SK-N-DZ (cell line): Measurements from ENCODE around the gene LTBP2.

ENCODE experiments used
- DNase-seq: peaks from one replicate; pipeline ENCODE4 v3.0.0-alpha.2; 2015; ENCODE audit warnings: low spot score

Gene LTBP2

GRCh38 chr14:74638966-74639365, 26.9 kb upstream of the LTBP2 start:
- DNase-seq = no peak

- no peak for DNase-seq
These were observed 26.0 kb upstream of the LTBP2 start for GRCh38 chr14:74638066-74638465.

GRCh38 chr14:74637178-74637550, 25.1 kb upstream of the LTBP2 start:
- no peak for DNase-seq

- DNase-seq = no peak
These were observed 24.6 kb upstream of the LTBP2 start for GRCh38 chr14:74636424-74637177.

- no peak for DNase-seq
These were observed 23.8 kb upstream of the LTBP2 start for GRCh38 chr14:74635847-74636246.

DNA sequence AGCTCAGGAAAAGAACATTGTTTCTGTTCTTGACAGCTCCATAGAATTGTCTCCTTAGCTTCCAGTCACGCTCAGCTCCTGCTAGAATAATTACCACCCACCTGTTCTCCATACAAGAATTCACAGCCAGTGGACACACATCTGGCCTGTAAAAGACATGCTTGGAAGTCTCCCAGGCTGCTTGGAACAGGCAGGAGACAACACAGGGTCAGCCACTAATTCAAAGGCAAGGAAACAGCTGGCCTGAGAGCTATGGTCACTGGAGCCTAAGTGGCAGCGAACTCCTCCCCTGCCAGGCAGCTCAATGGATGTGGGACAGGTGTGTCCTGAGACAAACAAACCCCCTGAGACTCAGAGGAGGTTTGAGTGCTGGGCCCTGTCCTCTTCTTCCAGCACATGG, 22.9 kb upstream of the LTBP2 start:
- no peak for DNase-seq

GRCh38 chr14:74634481-74634880, 22.4 kb upstream of the LTBP2 start:
- no peak for DNase-seq

GRCh38 chr14:74630881-74631690, 19.0 kb upstream of the LTBP2 start:
- DNase-seq = no peak

DNA sequence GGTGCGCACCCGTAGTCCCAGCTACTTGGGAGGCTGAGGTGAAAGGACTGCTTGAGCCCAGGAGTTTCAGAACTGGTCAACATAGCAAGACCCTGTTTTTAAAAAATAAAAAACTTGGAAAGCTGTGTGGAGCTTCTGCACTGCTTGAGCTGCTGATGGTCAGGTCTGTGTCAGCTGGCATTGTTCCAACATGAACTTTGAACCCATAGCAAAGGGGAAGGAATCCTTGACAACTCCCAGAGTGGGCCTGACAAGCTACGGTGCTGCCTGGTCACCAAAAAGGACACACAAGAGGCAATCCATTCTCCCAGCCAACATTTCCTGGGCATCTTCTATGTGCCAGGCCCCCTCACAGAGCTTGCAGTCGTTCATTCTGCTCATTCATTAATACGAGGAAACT, 16.4 kb upstream of the LTBP2 start:
- no peak for DNase-seq

- DNase-seq = no peak
These were observed 15.0 kb upstream of the LTBP2 start for GRCh38 chr14:74627076-74627475.

DNA sequence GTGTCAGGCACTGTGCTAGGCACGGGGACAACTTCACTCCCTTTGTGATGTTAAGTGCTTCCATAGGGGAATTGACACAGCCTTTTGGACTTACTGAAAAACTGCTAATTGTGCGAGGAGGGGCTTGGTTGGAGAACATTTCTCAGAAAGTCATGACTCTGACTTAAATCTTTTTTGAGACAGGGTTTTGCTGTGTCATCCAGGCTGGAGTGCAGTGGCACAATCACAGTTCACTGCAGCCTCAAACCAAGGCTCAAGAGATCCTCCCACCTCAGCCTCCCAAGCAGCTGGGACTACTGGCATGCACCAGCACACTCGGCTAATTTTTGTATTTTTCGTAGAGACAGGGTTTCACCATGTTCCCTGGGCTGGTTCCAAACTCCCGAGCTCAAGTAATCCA, 10.2 kb upstream of the LTBP2 start:
- no peak for DNase-seq

DNA sequence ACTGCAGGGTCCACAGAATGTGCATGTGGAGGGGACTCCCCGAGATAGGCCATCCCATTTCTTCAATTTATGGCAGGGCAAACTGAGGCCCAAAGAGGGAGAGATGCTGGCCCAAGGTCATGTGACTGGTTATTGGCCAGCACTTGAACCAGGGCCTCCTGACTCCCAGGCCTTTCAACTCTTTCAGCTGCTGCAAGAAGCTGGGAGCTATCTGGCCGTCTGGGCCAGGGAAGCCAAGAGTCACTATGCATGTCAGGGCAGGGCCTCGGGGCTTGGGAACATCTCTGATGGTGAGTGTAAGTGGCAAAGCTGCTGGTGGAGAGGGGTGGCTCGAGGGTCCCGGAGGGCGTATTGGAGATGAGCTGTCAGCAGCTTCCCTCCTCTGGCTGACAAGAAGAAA, 9.5 kb upstream of the LTBP2 start:
- DNase-seq = no peak

DNA sequence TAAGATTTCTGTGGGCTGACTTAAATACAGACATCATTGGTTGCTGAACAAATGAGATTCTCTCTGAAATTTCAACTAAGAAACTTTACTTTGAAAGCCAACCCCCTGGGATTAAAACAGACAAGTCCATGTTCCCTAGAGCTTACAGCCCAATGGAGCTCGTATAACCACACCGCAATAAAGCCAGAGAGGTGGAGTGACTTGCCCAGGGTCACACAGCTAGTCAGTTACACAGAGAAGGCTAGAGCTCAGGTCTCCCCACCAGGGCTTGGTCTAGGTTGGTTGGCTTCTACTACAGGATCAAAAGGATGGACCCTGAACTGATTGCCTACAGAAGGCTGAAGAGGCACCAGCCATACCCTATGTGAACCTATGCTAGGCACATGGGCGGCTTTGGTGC, 8.9 kb upstream of the LTBP2 start:
- DNase-seq = no peak

GRCh38 chr14:74620497-74620921, 8.5 kb upstream of the LTBP2 start:
- DNase-seq = no peak

DNA sequence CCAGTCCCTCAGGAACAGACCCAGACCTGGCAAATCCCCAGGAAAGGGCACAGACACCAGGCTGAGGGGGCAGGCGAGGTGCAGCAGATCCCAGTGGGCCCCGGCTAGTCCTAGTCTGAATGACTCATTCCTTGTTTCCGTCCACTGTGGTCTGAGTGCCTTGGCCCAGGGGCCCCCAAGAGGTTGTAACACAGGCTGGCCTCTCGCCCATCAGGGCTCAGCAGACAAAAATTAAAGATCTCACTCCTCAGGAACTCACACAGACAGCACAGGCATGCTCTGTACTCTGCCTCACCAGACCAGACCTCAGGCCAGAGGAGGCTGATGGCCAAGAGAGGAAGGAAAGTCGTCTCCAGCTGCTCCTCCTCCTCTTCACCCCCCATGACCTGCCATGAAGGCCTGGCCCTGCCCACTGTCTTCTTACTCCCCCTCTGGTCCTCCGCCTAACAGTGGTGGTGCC, 7.7 kb upstream of the LTBP2 start:
- DNase-seq = no peak

- no peak for DNase-seq
These were observed 6.3 kb upstream of the LTBP2 start for GRCh38 chr14:74618078-74618952.

DNA sequence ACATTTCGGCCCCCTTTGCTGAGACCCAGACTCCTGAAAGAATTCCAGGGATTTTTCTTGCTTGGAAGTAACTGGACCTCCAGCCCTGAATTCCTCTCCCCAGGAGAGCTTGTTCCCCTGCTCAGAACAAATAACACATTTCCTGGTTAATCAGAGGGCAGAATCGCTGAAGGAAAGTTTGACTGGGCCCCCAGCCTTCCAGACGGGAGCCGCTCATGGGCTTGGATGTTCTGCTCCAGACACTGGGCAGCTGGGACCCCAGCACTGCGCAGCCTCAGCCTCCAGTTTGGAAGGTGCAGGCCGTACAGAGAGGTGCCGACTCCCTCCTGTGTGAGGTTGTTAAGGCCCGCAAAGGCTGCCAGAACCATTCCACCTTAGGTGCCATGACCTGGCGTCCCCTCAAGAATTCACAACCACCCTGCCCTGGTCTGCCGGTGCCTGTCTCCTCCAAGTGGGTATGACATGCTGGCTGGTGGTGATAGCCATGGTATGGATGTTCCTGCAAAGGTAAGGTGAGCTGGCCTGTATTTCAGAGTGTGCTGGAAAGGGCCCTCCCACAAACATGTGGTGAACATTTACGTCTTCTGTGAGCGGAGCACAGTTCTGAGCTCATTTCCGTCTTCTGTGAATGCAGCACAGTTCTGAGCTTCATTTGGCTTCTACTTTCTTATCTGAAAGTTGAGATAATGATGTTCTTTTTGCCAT, 5.1 kb upstream of the LTBP2 start:
- no peak for DNase-seq

DNA sequence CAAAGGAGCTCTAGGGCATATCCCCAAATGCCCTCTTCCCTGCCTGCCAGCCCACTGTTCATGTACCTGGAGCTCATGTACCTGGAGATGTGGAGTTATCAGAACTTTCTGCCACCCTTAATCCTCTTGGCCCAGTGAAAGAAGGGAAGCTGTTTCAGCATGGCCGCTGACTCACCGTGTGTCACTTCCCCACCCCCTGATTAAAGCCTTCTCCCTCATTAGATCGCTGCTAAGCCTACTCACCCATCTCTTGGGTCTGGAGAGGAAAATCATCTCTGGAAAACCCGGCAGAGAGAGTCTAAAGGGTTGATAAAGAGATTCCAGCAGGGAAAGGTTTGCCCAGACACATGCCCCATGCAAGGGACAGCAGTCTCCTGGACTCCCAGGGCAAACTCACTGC, 4.5 kb upstream of the LTBP2 start:
- no peak for DNase-seq

- no peak for DNase-seq
These were observed 3.7 kb upstream of the LTBP2 start for GRCh38 chr14:74615735-74616134.

DNA sequence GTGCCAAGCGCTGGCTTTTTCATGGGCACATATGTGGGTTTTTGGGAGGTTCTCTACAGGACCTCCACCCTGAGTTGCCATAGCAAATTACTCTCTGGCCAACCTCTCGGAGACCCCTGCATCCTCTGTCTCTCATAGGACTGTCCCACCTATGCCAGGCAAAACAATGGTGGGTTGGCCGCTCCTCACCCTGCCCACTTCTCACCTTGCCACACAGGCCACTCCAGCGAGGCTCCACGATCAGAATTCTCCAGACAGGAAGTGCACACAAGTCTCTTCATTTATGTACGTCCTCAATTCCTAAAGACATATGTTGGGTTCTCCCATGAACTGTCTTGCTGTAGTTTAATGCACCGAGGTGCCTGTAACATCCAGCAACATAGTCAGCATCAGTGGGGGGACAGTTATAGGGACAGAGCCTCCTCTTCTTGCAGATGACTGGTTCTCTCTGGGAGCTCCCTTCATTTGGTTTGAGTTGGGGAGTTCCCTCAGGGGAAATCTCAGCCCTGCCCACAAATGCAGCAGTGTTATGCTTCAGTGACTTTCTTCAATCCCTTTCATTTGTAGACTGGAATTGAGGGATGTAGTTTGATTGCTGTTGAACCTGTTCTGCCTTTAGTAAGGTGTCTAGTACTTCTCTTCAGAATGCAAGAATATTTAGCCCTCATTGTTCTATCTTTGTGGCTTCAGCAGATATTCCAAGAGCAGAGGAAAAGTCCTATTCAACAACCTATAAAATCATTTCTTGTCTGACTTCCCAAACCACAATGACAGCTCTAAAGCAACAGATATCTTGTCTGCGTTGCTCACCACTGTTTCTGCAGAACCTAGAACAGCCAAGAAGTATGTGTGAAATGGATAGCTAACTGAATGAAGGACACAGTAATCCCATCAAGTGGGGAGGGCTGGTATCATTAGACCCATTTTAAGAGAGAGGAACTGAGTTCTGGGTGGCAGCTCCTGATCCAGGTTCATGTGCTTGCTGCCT, 2.8 kb upstream of the LTBP2 start:
- no peak for DNase-seq
